Measurements from ENCODE around the gene MAD1L1.

GRCh38 chr7:1951600-1951999 lies 281.1 kb downstream of the MAD1L1 start:
- no peak for TF ChIP-seq CTCF (IDR thresholded peaks at IDR 0.05; ENCODE audit: low read depth, low read length, poor library complexity, severe bottlenecking)
- no peak for TF ChIP-seq EZH2phosphoT487 (IDR thresholded peaks at IDR 0.05; ENCODE audit: borderline replicate concordance, low read length)
